GM19397 (cell line): ENCODE results near the gene SESN3.

ENCODE experiments used
- ATAC-seq: cut with Tn5 transposase; IDR thresholded peaks from one replicate; pipeline ENCODE4 v1.9.1; 2021; ENCODE audit warnings: mild to moderate bottlenecking, moderate library complexity; ENCODE audit not compliant: unreplicated experiment

Gene SESN3

DNA sequence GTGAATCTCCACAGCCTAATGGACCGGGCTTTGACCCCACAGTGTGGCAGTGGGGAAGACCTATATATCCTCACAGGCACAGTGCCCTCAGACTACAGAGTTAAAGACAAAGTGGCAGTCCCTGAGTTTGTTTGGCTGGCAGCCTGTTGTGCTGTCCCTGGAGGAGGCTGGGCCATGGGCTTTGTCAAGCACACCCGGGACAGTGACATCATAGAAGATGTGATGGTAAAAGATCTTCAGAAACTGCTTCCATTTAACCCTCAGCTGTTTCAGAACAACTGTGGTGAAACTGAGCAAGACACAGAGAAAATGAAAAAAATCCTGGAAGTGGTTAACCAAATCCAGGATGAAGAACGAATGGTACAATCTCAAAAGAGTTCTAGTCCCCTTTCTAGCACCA lies 102.4 kb downstream of the SESN3 start:
- no peak for ATAC-seq

DNA sequence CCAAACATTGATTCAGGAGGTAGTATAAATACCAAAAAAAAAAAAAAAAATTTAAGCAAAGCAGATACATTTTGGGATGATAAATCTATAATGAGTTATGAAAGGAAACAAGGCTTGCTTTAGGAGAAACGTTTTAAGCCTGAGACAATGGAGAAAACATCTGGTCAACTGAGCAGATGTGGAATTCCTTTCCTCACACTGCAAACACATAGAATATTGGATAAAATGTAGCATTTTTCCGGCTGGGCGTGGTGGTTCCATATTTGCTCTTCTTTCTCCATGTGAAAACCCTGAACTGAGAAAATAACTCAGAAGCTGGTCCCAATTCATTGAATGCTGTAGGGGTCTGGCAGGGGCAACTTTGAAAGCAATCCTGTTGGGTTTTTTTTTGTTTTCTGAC lies 107.4 kb downstream of the SESN3 start:
- ATAC-seq, result no peak

- ATAC-seq, result no peak
Measured at GRCh38 chr11:95121698-95122097, 109.3 kb downstream of the SESN3 start.

GRCh38 chr11:95119361-95120060 lies 111.5 kb downstream of the SESN3 start:
- no peak for ATAC-seq

DNA sequence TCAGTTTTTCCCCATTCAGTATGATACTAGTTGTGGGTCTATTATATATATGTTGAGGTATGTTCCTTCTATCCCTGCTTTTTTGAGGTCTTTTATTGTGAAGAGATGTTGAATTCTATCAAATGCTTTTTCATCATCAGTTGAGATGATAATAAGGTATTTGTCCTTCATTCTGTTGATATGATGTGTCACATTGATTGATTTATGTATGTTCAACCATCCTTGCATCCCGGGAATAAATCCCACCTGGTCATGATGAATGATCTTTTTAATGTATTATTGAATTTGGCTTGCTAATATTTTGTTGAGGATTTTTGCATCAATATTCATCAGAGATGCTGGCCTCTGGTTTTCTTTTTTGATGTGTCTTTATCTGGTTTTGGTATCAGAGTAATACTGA lies 115.4 kb downstream of the SESN3 start:
- ATAC-seq, result no peak
